AML-193 (cell line): Measurements from ENCODE around the gene UCK1.

Experiments
- DNase-seq, 2 experiments: peaks; one replicate each; lab custom pipeline; 2025; lab: John Stamatoyannopoulos, UW

Gene UCK1

DNA sequence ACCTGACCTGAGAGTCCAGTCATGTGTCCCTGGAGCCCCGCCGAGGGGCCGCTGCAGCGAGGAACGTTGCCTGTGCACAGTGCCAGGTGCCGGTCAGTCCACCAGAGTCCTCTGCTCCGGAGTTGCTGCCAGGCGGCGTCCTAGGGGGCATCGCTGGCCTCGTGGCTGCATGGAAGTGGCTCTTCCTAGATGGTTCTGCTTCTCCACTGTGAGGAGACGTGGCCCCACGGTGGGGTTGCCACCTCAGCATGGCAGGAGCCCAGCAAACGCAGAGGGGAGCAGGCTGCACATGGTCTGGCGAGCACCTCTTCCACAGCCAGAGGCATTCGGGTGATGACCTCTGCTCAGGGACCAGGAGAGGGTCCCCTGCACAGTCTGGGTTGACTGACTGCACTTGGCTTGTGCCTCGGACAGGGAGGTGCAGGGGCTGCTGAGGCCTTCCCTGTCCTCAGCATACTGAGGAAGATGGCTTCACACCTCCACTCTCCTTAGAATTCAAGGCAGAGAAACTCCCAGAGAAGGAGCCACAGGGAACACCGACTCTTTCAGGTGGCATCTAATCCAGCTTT lies 54.2 kb downstream of the UCK1 start:
- DNase-seq, result no peak

DNA sequence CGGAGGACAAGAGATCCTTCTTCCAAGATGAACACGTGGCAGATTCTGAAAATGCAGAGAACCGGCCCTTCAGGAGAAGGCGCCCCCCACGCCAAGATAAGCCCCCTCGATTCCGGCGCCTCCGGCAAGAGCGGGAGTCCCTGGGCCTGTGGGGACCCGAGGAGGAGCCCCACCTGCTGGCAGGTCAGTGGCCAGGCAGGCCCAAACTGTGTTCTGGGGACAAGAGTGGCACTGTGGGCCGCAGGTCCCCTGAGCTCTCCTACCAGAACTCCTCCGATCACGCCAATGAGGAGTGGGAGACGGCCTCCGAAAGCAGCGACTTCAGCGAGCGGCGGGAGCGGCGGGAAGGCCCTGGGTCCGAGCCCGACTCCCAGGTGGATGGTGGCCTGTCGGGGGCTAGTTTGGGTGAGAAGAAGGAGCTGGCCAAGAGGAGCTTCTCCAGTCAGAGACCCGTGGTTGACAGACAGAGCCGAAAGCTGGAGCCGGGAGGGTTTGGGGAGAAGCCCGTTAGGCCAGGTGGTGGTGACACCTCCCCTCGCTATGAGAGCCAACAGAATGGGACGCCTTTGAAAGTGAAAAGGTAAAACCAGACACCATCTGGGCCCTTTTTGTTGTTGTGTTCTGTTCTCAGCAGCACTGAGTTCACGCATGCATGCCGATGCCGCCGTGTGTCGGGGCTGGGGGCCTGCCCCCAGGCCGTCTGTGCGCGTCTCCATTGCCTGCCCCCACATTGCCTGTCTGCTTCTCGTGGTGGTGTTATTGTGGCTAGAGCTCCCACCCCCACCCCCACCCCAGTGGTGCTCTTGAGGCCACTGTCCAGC lies 54.9 kb downstream of the UCK1 start:
- no peak for DNase-seq

DNA sequence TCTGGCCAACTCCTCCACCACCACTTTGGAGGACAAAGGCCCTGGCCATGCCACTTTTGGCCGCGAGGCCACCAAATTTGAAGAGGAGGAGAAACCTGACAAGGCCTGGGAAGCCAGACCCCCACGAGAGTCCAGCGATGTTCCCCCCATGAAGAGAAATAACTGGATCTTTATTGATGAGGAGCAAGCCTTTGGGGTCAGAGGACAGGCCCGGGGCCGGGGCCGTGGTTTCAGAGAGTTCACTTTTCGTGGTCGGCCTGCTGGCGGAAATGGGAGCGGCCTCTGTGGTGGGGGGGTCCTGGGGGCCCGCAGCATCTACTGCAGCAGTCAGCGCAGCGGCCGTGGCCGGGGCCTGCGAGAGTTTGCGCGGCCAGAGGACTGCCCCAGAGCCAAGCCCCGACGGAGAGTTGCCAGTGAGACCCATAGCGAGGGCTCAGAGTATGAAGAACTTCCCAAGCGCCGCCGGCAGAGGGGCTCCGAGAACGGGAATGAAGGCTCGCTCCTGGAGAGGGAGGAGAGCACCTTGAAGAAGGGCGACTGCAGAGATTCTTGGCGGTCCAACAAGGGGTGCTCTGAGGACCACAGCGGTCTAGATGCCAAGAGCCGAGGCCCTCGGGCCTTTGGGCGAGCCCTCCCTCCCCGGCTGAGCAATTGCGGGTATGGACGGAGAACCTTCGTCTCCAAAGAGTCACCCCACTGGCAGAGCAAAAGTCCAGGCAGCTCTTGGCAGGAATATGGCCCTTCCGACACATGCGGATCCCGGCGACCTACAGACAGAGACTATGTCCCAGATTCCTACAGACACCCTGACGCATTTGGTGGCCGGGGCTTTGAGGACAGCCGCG lies 55.7 kb downstream of the UCK1 start:
- DNase-seq, result no peak

DNA sequence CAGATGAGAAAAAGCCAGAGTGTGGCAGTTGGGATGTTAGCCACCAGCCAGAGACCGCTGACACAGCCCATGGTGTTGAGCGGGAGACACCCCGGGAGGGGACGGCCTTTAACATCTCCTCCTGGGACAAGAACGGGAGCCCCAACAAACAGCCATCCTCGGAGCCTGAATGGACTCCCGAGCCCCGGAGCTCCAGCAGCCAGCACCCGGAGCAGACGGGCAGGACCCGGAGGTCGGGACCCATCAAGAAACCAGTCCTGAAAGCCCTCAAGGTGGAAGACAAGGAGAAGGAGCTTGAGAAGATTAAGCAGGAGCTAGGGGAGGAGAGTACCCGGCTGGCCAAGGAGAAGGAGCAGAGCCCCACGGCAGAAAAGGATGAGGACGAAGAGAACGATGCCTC lies 56.4 kb downstream of the UCK1 start:
- DNase-seq, result no peak

DNA sequence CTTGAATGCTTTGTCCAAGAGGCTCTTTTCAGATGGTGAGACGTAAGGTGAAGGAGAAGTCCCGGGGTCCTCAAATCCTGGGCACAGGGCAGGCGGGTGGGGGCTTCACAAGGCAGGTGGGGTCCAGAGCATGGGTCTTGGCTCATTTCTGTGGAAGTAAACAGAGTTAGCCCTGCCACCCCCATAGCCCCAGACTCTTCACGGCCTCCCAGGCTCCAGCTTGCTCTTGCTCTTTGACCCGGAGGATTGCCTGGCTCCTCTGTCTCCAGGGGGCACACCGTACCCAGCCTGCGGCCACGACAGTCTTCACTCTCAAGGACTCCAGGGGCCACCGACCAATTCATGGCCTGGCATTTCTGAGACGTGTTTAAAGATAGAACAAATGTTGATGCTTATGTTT lies 57.2 kb downstream of the UCK1 start:
- no peak for DNase-seq
